HG03175 (cell line): ENCODE measurements around the gene STARD13.

Experiments used
- ATAC-seq: cut with Tn5 transposase; IDR thresholded peaks from one replicate; pipeline ENCODE4 v1.9.1; 2021; ENCODE audit warnings: mild to moderate bottlenecking, moderate library complexity; ENCODE audit not compliant: unreplicated experiment

The STARD13 gene

DNA sequence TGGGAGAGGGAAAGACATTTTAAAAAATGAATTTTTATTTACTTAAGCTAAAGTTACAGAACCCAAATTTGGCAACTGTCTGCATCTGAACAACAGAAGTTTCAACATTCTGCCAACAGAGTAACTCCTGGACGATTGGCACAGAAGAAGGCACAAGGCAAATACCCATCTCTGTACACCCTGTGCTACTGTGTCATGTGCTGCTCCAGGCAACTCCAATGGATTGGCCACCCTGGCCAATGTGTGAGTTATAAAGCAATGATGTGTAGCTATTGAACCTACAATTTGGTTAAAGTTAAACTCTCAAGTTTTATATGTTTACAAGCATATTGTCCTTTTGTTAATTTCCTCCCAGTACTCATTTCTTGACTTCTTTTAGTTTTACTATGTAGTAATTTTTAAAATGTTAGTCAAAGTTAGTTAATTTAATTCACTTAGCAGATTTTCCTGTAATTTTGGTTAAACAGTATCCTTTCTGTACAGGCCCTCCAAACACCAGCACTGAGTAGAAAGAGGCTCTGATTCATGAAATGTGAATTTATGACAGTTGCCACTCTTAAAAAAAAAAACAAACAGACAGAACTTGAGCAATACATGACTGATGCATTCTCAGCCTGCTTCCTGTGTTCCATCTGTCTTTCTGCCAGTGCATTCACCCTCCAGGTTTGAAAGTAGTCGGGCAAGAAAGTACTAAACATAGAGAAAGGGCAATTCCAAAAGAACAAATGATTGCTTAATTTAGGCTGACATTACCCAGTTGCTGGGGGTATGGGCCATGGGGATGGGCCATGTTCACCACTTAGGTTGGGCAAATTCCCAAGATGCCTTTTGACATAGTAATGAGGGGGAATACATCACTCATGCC lies 5.9 kb downstream of the STARD13 start:
- no peak for ATAC-seq

- ATAC-seq: no peak
Observed at GRCh38 chr13:33278913-33279312, 6.6 kb downstream of the STARD13 start.

DNA sequence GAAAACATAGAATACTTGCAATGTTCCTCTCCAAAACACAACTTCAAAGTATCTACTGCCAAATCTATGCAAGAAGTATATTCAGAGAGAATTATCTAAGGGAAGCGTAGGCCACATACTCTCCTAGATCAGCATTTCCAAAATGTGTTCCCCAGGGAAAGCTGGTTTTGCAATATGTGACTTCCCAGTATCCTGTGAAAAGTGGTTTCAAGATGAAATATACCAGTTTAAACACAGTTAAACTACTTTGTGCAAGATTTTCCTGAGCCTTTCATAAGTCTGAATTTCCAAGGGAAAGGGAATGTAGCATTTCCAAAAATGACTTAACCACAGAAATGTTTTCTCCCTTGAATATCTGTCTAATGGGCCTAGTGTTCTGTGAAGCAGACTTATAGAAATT lies 7.6 kb downstream of the STARD13 start:
- no peak for ATAC-seq

DNA sequence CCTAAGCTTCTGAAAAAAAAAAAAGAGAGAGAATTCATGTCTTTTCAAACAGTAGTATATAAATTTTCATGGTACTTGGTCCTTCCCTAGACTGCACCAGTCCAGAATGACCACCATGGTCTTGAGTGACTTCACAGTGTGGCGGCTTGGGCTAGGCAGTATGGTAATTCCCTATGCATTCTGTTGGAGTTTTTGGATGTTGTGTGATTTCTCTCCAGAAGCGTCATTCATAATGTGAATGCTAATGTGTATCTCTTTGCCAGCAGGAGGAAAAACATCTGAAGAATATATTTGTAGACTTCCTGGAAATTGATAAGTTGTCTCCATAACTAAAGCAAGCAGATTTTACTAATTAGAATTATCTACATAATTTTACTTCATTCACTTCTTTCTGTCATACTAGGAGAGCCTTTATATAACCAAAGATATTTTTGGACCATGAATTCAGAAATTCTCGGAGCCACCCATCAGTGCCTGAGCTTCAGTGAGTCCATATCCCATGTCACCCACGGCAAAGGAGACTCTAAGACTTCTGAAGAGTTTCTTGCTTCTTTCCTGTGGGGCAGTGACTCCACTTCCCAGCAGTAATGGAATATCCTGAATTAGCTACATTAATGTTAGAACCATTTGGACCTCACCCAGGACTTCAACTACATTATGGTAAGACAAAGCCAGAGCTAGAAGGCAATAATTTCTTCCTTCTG lies 8.4 kb downstream of the STARD13 start:
- no peak for ATAC-seq

DNA sequence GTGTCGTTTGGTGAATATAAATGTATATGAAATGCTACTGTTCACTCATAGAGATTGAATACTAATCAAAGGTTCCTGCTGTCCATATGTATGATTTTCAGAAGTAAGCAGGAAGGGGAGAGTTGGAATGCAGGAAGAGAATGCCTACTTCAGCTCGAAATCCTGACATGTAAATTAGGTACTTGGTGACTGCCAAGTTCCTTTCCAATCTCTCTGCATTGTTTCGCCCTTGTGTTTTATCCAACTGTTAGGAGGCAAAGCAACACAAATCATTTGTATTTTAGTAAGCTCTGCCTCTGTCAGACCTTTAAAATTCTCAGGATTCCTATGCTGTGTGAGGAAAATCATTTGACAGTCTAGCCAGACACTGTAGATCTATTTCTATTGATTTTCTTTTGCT lies 9.0 kb downstream of the STARD13 start:
- no peak for ATAC-seq

- ATAC-seq: no peak
Observed at GRCh38 chr13:33275916-33276315, 9.6 kb downstream of the STARD13 start.

GRCh38 chr13:33274264-33274663 lies 11.3 kb downstream of the STARD13 start:
- ATAC-seq: no peak

- ATAC-seq: no peak
Observed at GRCh38 chr13:33272531-33273124, 12.9 kb downstream of the STARD13 start.

- ATAC-seq: no peak
Observed at GRCh38 chr13:33271759-33272158, 13.8 kb downstream of the STARD13 start.

DNA sequence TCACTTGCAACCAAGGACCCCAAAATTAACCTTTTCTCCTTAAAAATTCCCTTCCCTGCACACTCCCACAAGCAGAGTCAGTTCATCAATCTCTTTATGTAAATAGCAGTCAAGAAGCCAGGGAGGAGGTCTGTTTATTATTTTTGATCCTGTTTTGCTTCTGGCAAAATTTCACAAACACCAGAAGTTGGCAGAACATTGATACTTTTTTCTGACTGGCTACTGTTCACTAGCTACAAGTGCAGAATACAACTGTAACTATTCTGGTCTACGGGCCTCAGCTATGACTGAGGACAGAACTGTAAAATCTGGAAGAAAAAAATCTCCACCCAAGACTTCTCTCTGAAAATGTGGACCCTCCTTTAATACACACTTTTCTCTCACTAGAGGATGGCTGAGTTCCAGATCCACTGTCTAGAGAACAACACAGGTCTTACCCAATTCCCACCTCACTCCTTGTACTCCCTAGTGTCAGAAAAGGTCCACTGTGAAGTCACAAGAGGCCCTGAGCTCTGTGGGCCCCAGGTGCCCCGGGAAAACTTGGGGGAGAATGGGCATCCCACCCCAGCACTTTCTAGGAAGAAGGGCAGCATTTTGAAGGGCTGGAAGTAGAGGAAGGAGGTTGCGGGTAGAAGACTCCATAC lies 14.5 kb downstream of the STARD13 start:
- no peak for ATAC-seq

- no peak for ATAC-seq
Observed at GRCh38 chr13:33265607-33266006, 19.9 kb downstream of the STARD13 start.

- ATAC-seq: no peak
Observed at GRCh38 chr13:33265133-33265532, 20.4 kb downstream of the STARD13 start.

DNA sequence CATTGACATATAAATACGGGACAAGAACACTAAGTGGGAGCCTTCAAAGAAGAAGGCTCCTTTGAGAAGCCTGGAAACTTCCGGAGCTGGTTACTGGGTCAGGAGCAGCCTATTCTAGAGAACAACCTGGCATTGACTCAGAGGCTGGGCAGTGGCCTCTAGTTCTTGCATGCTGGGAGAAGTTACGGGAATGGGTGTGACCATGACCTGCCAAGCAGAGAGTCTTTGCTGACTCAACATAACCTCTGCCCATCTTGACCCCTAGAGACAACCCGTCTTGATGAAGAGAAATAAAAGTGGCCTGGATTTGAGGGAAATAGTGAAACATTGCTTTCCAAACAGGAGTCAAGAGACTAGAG lies 21.0 kb downstream of the STARD13 start:
- ATAC-seq: no peak

GRCh38 chr13:33263976-33264619 lies 21.5 kb downstream of the STARD13 start:
- ATAC-seq: no peak

DNA sequence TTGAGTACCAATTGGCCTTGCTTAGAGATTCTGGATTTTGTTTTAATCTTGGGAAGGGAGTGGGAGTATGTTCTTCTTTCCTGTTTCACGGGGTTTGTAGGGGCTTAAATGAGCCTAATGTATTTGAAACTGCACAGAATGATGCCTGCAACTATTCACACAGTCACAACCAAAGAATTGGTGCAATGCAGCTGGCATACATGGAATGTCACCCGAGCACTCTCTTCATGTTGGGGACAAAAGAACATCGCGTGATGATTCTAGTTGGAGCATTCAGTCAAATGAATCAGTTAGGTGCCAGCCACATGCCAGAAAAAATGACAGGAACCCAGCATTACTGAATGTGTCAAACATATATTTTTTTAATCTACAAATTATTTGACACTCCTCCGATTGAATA lies 22.1 kb downstream of the STARD13 start:
- no peak for ATAC-seq

GRCh38 chr13:33262997-33263396 lies 22.6 kb downstream of the STARD13 start:
- ATAC-seq: no peak

GRCh38 chr13:33262594-33262993 lies 23.0 kb downstream of the STARD13 start:
- no peak for ATAC-seq

DNA sequence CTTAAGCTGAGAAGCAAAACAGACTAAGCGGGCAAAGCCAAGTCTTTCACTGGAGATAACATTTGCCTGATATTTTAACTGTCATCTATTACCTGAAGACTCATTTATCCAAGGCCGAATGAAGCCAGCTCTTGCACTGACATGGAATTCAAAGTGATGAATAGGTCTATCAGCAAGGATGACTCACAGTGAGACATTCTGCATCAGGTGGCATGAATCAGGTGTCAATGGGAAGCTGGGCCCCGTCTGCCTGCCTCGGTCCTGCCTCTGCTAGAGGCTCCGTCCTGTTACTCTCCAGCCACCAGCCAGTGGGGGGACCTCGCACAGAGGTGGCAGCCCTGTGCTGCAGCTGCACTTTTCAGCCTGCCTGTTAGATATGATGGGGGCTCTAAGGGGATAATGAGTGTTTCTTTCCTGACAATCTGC lies 23.5 kb downstream of the STARD13 start:
- ATAC-seq: no peak

DNA sequence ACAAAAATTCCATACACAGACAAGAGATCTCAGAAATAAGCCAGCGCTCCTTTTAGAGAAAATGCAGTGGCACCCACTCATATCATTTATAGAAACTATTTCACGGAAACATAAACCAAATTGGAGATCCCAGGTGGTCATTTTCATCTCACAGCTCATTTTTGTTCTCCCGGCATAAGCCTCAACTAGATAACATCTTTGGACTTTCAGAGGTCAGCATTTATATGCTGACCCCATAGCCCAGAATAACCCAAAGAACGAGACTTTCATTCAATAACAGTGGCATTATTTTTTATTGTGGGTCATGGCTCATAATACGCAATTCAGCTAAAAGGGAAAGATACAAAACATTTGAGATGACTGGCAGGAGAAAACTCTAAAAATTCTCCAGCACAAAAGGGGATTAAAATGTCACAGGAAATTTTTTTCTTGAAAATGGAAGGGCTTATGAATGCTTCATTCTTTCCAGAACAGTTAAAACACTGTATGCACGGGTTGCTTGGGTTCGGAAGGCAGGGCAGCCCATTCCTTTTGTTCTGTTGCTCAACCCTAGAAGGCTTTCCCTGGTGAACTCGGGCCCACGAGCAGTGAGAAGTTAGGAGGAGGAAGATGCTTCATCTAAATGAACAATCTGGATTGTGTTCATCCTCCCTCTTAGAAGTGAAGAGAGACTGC lies 24.0 kb downstream of the STARD13 start:
- no peak for ATAC-seq
